H9 (cell line): ENCODE data around the gene SEMA3A. TPM values are rescaled to one million over a fixed set of nuclear protein-coding genes. Genes with fewer than 3 reads are reported as not detected.
"Not testable (repeated sequence)": the region's sequence is repeated elsewhere in the genome, so short reads cannot be mapped to it uniquely, and the experiment has no call there.

Experiments used
- DNase-seq: peaks from one replicate; pipeline ENCODE4 v3.0.0-alpha.2; 2017
- H2AFZ ChIP-seq: one replicate; pipeline ENCODE4 v1.6.1; 2013; ENCODE audit warnings: mild to moderate bottlenecking, low read length, control low read depth, moderate library complexity
- H2AK5ac ChIP-seq: 2 replicates; pipeline ENCODE4 v1.6.1; 2013; ENCODE audit warnings: low read length, control low read depth, mixed read lengths; ENCODE audit not compliant: insufficient read length
- H2BK120ac ChIP-seq: one replicate; pipeline ENCODE4 v1.6.1; 2013; ENCODE audit warnings: low read depth, mild to moderate bottlenecking, low read length, control low read depth, inconsistent platforms; ENCODE audit not compliant: poor library complexity, severe bottlenecking
- H2BK12ac ChIP-seq: 2 replicates; pipeline ENCODE4 v1.6.1; 2013; ENCODE audit warnings: low read length, control low read depth, mixed read lengths, low read depth; ENCODE audit not compliant: insufficient read length
- H2BK15ac ChIP-seq: 2 replicates; pipeline ENCODE4 v1.6.1; 2013; ENCODE audit warnings: low read depth, low read length, control low read depth
- H2BK20ac ChIP-seq: one replicate; pipeline ENCODE4 v1.6.1; 2013; ENCODE audit warnings: low read depth, mild to moderate bottlenecking, low read length, control low read depth, inconsistent platforms; ENCODE audit not compliant: poor library complexity, severe bottlenecking
- H2BK5ac ChIP-seq: 2 replicates; pipeline ENCODE4 v1.6.1; 2013; ENCODE audit warnings: low read length, control low read depth, mixed read lengths; ENCODE audit not compliant: insufficient read length
- H3K14ac ChIP-seq: 2 replicates; pipeline ENCODE4 v1.6.1; 2013; ENCODE audit warnings: low read length, control low read depth; ENCODE audit not compliant: insufficient read depth
- H3K18ac ChIP-seq: 2 replicates; pipeline ENCODE4 v1.6.1; 2013; ENCODE audit warnings: low read depth, mild to moderate bottlenecking, mixed read lengths, low read length, control low read depth; ENCODE audit not compliant: insufficient read length
- H3K23ac ChIP-seq: 2 replicates; pipeline ENCODE4 v1.6.1; 2013; ENCODE audit warnings: low read length, control low read depth, mixed read lengths, low read depth; ENCODE audit not compliant: insufficient read length
- H3K23me2 ChIP-seq: 2 replicates; pipeline ENCODE4 v1.6.1; 2013; ENCODE audit warnings: low read depth, mild to moderate bottlenecking, mixed read lengths, low read length, control low read depth; ENCODE audit not compliant: insufficient read length, poor library complexity, severe bottlenecking
- H3K27ac ChIP-seq: 2 replicates; pipeline ENCODE4 v1.5.1; 2013; ENCODE audit warnings: low read length, control low read depth, mixed read lengths, low read depth; ENCODE audit not compliant: insufficient read length
- H3K27me3 ChIP-seq: 2 replicates; pipeline ENCODE4 v1.6.1; 2013; ENCODE audit warnings: low read length, control low read depth, inconsistent platforms; ENCODE audit not compliant: insufficient read depth
- H3K4ac ChIP-seq: 2 replicates; pipeline ENCODE4 v1.6.1; 2013; ENCODE audit warnings: low read depth, mild to moderate bottlenecking, control low read depth, inconsistent platforms, low read length, moderate library complexity
- H3K4me1 ChIP-seq: 2 replicates; pipeline ENCODE4 v1.6.1; 2013; ENCODE audit warnings: low read length, control low read depth, inconsistent platforms; ENCODE audit not compliant: insufficient read depth
- H3K4me2 ChIP-seq: 2 replicates; pipeline ENCODE4 v1.6.1; 2013; ENCODE audit warnings: low read length, control low read depth, mixed read lengths; ENCODE audit not compliant: insufficient read length, insufficient read depth
- H3K56ac ChIP-seq: 2 replicates; pipeline ENCODE4 v1.6.1; 2013; ENCODE audit warnings: low read depth, mild to moderate bottlenecking, mixed read lengths, low read length, control low read depth; ENCODE audit not compliant: insufficient read length
- H3K79me1 ChIP-seq: 2 replicates; pipeline ENCODE4 v1.6.1; 2013; ENCODE audit warnings: low read depth, mild to moderate bottlenecking, moderate library complexity, low read length, control low read depth, inconsistent platforms; ENCODE audit not compliant: insufficient read depth, poor library complexity, severe bottlenecking
- H3K79me2 ChIP-seq: 2 replicates; pipeline ENCODE4 v1.6.1; 2013; ENCODE audit warnings: low read length, control low read depth, inconsistent platforms; ENCODE audit not compliant: insufficient read depth
- H3K9ac ChIP-seq: 2 replicates; pipeline ENCODE4 v1.6.1; 2013; ENCODE audit warnings: low read length, control low read depth, mixed read lengths; ENCODE audit not compliant: insufficient read length; ENCODE audit errors: extremely low read depth
- H3K9me3 ChIP-seq: one replicate; pipeline ENCODE4 v1.6.1; 2013; ENCODE audit warnings: low read depth, low read length, inconsistent platforms; ENCODE audit not compliant: control insufficient read depth
- H3T11ph ChIP-seq: one replicate; pipeline ENCODE4 v1.6.1; 2013; ENCODE audit warnings: mild to moderate bottlenecking, low read length, control low read depth, inconsistent platforms
- H4K20me1 ChIP-seq: one replicate; pipeline ENCODE4 v1.6.1; 2013; ENCODE audit not compliant: control insufficient read depth, insufficient read length, insufficient read depth
- H4K5ac ChIP-seq: 2 replicates; pipeline ENCODE4 v1.6.1; 2013; ENCODE audit warnings: low read depth, mild to moderate bottlenecking, mixed read lengths, low read length, control low read depth; ENCODE audit not compliant: insufficient read length
- H4K8ac ChIP-seq: replicated peaks from 2 replicates; pipeline ENCODE4 v1.6.1; 2013; ENCODE audit warnings: low read length, control low read depth, mixed read lengths, low read depth; ENCODE audit not compliant: insufficient read length
- H4K91ac ChIP-seq: 2 replicates; pipeline ENCODE4 v1.6.1; 2013; ENCODE audit warnings: low read depth, mild to moderate bottlenecking, moderate library complexity, mixed read lengths, low read length, control low read depth; ENCODE audit not compliant: insufficient read length
- H3K27ac Mint-ChIP-seq, 3 experiments: 2 replicates in 2 of 3; 3 replicates in 1 of 3; pipeline ENCODE4 v1.8.0; 2020 to 2021; ENCODE audit warnings: mixed read lengths in 3 of 3, mild to moderate bottlenecking in 1 of 3, moderate library complexity in 1 of 3
- H3K27me3 Mint-ChIP-seq: 2 replicates; pipeline ENCODE4 v1.8.0; 2021; ENCODE audit warnings: low read depth, mild to moderate bottlenecking, moderate library complexity, mixed read lengths
- H3K36me3 Mint-ChIP-seq, 3 experiments: 2 replicates in 2 of 3; 3 replicates in 1 of 3; pipeline ENCODE4 v1.8.0; 2020 to 2021; ENCODE audit warnings: low read depth in 3 of 3, mixed read lengths in 3 of 3; ENCODE audit not compliant: insufficient read depth in 1 of 3
- H3K4me1 Mint-ChIP-seq, 2 experiments: 2 replicates each; pipeline ENCODE4 v1.8.0; 2020; ENCODE audit warnings: mixed read lengths in 2 of 2
- H3K4me3 Mint-ChIP-seq, 2 experiments: 2 replicates in 1 of 2; 3 replicates in 1 of 2; pipeline ENCODE4 v1.8.0; 2020 to 2021; ENCODE audit warnings: mild to moderate bottlenecking in 2 of 2, mixed read lengths in 2 of 2, moderate library complexity in 1 of 2
- H3K9me3 Mint-ChIP-seq, 2 experiments: 2 replicates in 1 of 2; 3 replicates in 1 of 2; pipeline ENCODE4 v1.8.0; 2020; ENCODE audit warnings: mild to moderate bottlenecking in 2 of 2, mixed read lengths in 2 of 2, moderate library complexity in 1 of 2
- CTCF ChIP-seq: fragments of 200-600 bp; sonication (generic); conservative IDR thresholded peaks from 3 replicates; pipeline ENCODE4 v1.8.0; 2021; ENCODE audit warnings: antibody characterized with exemption, mild to moderate bottlenecking
- WGBS: extraction: QIAGEN DNeasy Blood & Tissue Kit; methylation state at CpG from one replicate; pipeline ENCODE4 v1.1.7; 2013; ENCODE audit warnings: missing lambda C conversion rate, low lambda C conversion rate, mixed read lengths; ENCODE audit not compliant: insufficient read length; ENCODE audit errors: extremely low coverage; 5-methylcytosine and 5-hydroxymethylcytosine counted together
- total RNA-seq: library from RNA; stranded (reverse); gene quantifications from 2 replicates; pipeline ENCODE4 v1.2.1, GENCODE V29; 2021

SEMA3A gene
- total RNA-seq, 1 experiment from 2014 or later: 60.0 TPM

- DNase-seq: no peak
- H3K79me2 ChIP-seq: no peaks in the 10 kb centered on the region
- no peak overlapping the region for H2BK20ac ChIP-seq
- H3T11ph ChIP-seq: no peak overlapping the region
- no peak overlapping the region for H2BK120ac ChIP-seq
- H3K9ac ChIP-seq: no peak overlapping the region
- H3K27me3 ChIP-seq: no peaks in the 10 kb centered on the region
- peaks cover 11% of the 10 kb centered on the region in 2 experiments; a peak in 3 of 4 replicates for H3K4me1 Mint-ChIP-seq
- no peaks in the 10 kb centered on the region for H4K20me1 ChIP-seq
- WGBS: no CpG with 5 or more reads among the region's 1 CpG
- no peaks in the 10 kb centered on the region for H3K23me2 ChIP-seq
- no peaks in the 10 kb centered on the region for H3K79me1 ChIP-seq
- H3K4me2 ChIP-seq: no peak overlapping the region
- no peaks in the 10 kb centered on the region for H3K9me3 ChIP-seq
- no peak overlapping the region for H3K18ac ChIP-seq
- no peak for TF ChIP-seq CTCF
- peaks cover 11 to 17% (median 14%) of the 10 kb centered on the region in 3 experiments for H3K36me3 Mint-ChIP-seq
- peaks cover 10 to 11% of the 10 kb centered on the region in 2 experiments; a peak in 4 of 5 replicates for H3K9me3 Mint-ChIP-seq
- H3K4me1 ChIP-seq: no peaks in the 10 kb centered on the region; the same call in 1 of the 2 replicates
- no peak overlapping the region for H2BK12ac ChIP-seq
- H2BK15ac ChIP-seq: no peak overlapping the region
- no peak overlapping the region for H4K91ac ChIP-seq
- H4K8ac ChIP-seq: no peak overlapping the region
- no peak overlapping the region for H2BK5ac ChIP-seq
- no peak overlapping the region for H3K14ac ChIP-seq
- no peak overlapping the region for H3K56ac ChIP-seq
- no peak overlapping the region for H3K27ac Mint-ChIP-seq
- H3K4me3 Mint-ChIP-seq: no peak overlapping the region
- H3K4ac ChIP-seq: no peak overlapping the region
- H3K23ac ChIP-seq: no peak overlapping the region
- no peaks in the 10 kb centered on the region for H3K27me3 Mint-ChIP-seq
- no peak overlapping the region for H4K5ac ChIP-seq
- H2AK5ac ChIP-seq: no peak overlapping the region
- H3K27ac ChIP-seq: no peak overlapping the region
- H2AFZ ChIP-seq: no peak overlapping the region
Observed at GRCh38 chr7:84216472-84216871, 21.9 kb upstream of the SEMA3A start.

- H3K79me2 ChIP-seq, H3K27me3 ChIP-seq, H3K36me3 Mint-ChIP-seq, H3K79me1 ChIP-seq, H3K4me3 Mint-ChIP-seq, H2AK5ac ChIP-seq, H3K4ac ChIP-seq, DNase-seq, H4K8ac ChIP-seq, H2BK20ac ChIP-seq, H2BK15ac ChIP-seq, H2AFZ ChIP-seq, H2BK12ac ChIP-seq, H3K23ac ChIP-seq, H3T11ph ChIP-seq, H3K56ac ChIP-seq, H3K14ac ChIP-seq, H3K9me3 Mint-ChIP-seq, H3K4me2 ChIP-seq, H3K23me2 ChIP-seq, H4K5ac ChIP-seq, H3K27ac ChIP-seq, H3K27me3 Mint-ChIP-seq, H2BK120ac ChIP-seq, H4K91ac ChIP-seq, H3K18ac ChIP-seq, H2BK5ac ChIP-seq, H3K9me3 ChIP-seq, H4K20me1 ChIP-seq, H3K9ac ChIP-seq, H3K4me1 ChIP-seq, H3K27ac Mint-ChIP-seq: not testable (repeated sequence)
- H3K4me1 Mint-ChIP-seq: peaks cover 16 to 18% of the 10 kb centered on the region in 2 experiments
- WGBS: no CpG with 5 or more reads among the region's 6 CpGs
Observed at GRCh38 chr7:84214757-84215156, 20.2 kb upstream of the SEMA3A start.
